PC-3 (cell line): ENCODE results near the gene GSTCD.

ENCODE experiments used
- EZH2 ChIP-seq: fragments of 300-600 bp; sonication (generic); IDR thresholded peaks from one replicate; pipeline ENCODE4 v1.6.1; 2017; ENCODE audit warnings: antibody characterized with exemption, mild to moderate bottlenecking, low read length; ENCODE audit not compliant: unreplicated experiment
- EZH2phosphoT487 ChIP-seq: fragments of 300-600 bp; sonication (generic); IDR thresholded peaks from 2 replicates; pipeline ENCODE4 v1.6.1; 2018; ENCODE audit warnings: mild to moderate bottlenecking, antibody characterized with exemption, low read length, borderline replicate concordance
- TF ChIP-seq, protein P1 (sequence below): fragments of 300-600 bp; sonication (generic); conservative IDR thresholded peaks from 2 replicates; pipeline ENCODE4 v1.5.1; 2017; ENCODE audit warnings: antibody characterized with exemption, low read depth, mild to moderate bottlenecking, low read length

GRCh38 chr4:105767579-105767978 is 59.0 kb downstream of the GSTCD start:
- TF ChIP-seq, protein P1, sequence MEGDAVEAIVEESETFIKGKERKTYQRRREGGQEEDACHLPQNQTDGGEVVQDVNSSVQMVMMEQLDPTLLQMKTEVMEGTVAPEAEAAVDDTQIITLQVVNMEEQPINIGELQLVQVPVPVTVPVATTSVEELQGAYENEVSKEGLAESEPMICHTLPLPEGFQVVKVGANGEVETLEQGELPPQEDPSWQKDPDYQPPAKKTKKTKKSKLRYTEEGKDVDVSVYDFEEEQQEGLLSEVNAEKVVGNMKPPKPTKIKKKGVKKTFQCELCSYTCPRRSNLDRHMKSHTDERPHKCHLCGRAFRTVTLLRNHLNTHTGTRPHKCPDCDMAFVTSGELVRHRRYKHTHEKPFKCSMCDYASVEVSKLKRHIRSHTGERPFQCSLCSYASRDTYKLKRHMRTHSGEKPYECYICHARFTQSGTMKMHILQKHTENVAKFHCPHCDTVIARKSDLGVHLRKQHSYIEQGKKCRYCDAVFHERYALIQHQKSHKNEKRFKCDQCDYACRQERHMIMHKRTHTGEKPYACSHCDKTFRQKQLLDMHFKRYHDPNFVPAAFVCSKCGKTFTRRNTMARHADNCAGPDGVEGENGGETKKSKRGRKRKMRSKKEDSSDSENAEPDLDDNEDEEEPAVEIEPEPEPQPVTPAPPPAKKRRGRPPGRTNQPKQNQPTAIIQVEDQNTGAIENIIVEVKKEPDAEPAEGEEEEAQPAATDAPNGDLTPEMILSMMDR: no peak
- TF ChIP-seq EZH2 (no peak), EZH2phosphoT487 (no peak)
